Mesothelial cell of epicardium (in vitro differentiated cells): ENCODE data around the gene EBF4. TPM values are rescaled to one million over a fixed set of nuclear protein-coding genes. Genes with fewer than 3 reads are reported as not detected.
A peak's percentile ranks its signal among the peaks of the same experiment; 100 is the strongest.

ENCODE experiments used
- DNase-seq, 2 experiments: peaks; one replicate each; pipeline ENCODE4 v3.0.0; 2021; ENCODE audit warnings: low spot score in 2 of 2; ENCODE audit not compliant: unreplicated experiment in 2 of 2
- H3K27ac Mint-ChIP-seq: 2 replicates; pipeline ENCODE4 v1.8.0; 2021; ENCODE audit warnings: mixed read lengths
- H3K27me3 Mint-ChIP-seq: 2 replicates; pipeline ENCODE4 v1.8.0; 2021; ENCODE audit warnings: low read depth, mixed read lengths
- H3K36me3 Mint-ChIP-seq: 2 replicates; pipeline ENCODE4 v1.8.0; 2021; ENCODE audit warnings: mixed read lengths
- H3K4me1 Mint-ChIP-seq: 2 replicates; pipeline ENCODE4 v1.8.0; 2021; ENCODE audit warnings: mixed read lengths
- H3K4me3 Mint-ChIP-seq: 2 replicates; pipeline ENCODE4 v1.8.0; 2021; ENCODE audit warnings: mild to moderate bottlenecking, moderate library complexity, mixed read lengths
- H3K9me3 Mint-ChIP-seq: 2 replicates; pipeline ENCODE4 v1.8.0; 2021; ENCODE audit warnings: mixed read lengths
- CTCF ChIP-seq: fragments of 200-600 bp; sonication (generic); IDR thresholded peaks from one replicate; pipeline ENCODE4 v1.5.0; 2021; ENCODE audit warnings: antibody characterized with exemption; ENCODE audit not compliant: unreplicated experiment
- total RNA-seq: library from RNA; stranded (reverse); gene quantifications from 3 replicates; pipeline ENCODE4 v1.2.1, GENCODE V29; 2021

EBF4 gene
- total RNA-seq, 1 donor from 2014 or later, result 65.5 TPM

GRCh38 chr20:2760952-2761305, 68.3 kb downstream of the EBF4 start:
- H3K27me3 Mint-ChIP-seq, result peaks cover 31% of the 10 kb centered on the region
- no peaks in the 10 kb centered on the region for H3K9me3 Mint-ChIP-seq
- no peak overlapping the region for H3K4me3 Mint-ChIP-seq
- no peak overlapping the region for H3K27ac Mint-ChIP-seq
- TF ChIP-seq CTCF, result no peak
- DNase-seq, result no peak
- peaks cover 13% of the 10 kb centered on the region for H3K4me1 Mint-ChIP-seq
- no peaks in the 10 kb centered on the region for H3K36me3 Mint-ChIP-seq

GRCh38 chr20:2761885-2762284, 69.3 kb downstream of the EBF4 start:
- no peak for DNase-seq
- H3K4me3 Mint-ChIP-seq, result no peak overlapping the region
- H3K27me3 Mint-ChIP-seq, result peaks cover 21% of the 10 kb centered on the region
- TF ChIP-seq CTCF, result no peak
- H3K36me3 Mint-ChIP-seq, result no peaks in the 10 kb centered on the region
- no peaks in the 10 kb centered on the region for H3K9me3 Mint-ChIP-seq
- no peak overlapping the region for H3K27ac Mint-ChIP-seq
- peaks cover 13% of the 10 kb centered on the region for H3K4me1 Mint-ChIP-seq

GRCh38 chr20:2762578-2763131, 70.1 kb downstream of the EBF4 start:
- Mint-ChIP-seq H3K9me3 (no peaks in the 10 kb centered on the region), H3K27ac (peak overlapping the region; percentile 40), H3K27me3 (peaks cover 25% of the 10 kb centered on the region), H3K4me3 (no peak overlapping the region), H3K4me1 (peaks cover 13% of the 10 kb centered on the region), H3K36me3 (no peaks in the 10 kb centered on the region)
- TF ChIP-seq CTCF, result no peak
- DNase-seq, result no peak

- TF ChIP-seq CTCF, result no peak
- peaks cover 13% of the 10 kb centered on the region for H3K4me1 Mint-ChIP-seq
- H3K36me3 Mint-ChIP-seq, result no peaks in the 10 kb centered on the region
- H3K4me3 Mint-ChIP-seq, result no peak overlapping the region
- H3K27ac Mint-ChIP-seq, result no peak overlapping the region
- H3K27me3 Mint-ChIP-seq, result peaks cover 25% of the 10 kb centered on the region
- no peaks in the 10 kb centered on the region for H3K9me3 Mint-ChIP-seq
- no peak for DNase-seq
These were observed 70.6 kb downstream of the EBF4 start for GRCh38 chr20:2763186-2763585.

- no peak for TF ChIP-seq CTCF
- no peak for DNase-seq
- peaks cover 4% of the 10 kb centered on the region for H3K4me1 Mint-ChIP-seq
- H3K27ac Mint-ChIP-seq, result no peak overlapping the region
- peaks cover 35% of the 10 kb centered on the region for H3K27me3 Mint-ChIP-seq
- no peaks in the 10 kb centered on the region for H3K9me3 Mint-ChIP-seq
- no peaks in the 10 kb centered on the region for H3K36me3 Mint-ChIP-seq
- no peak overlapping the region for H3K4me3 Mint-ChIP-seq
These were observed 75.4 kb downstream of the EBF4 start for GRCh38 chr20:2767768-2768631.
